Limb (tissue), 2 donors: ENCODE results near the gene TAF6.

ENCODE experiments used
- DNase-seq, 2 donors: peaks; one replicate each; pipeline ENCODE4 v3.0.0-alpha.2; 2016; ENCODE audit errors: extremely low spot score in 2 of 2

Gene TAF6

GRCh38 chr7:100119072-100119969, at the start of gene TAF6, which contains the start of gene CNPY4:
TAF6 (minus strand) TSS chr7:100119358; CDS start chr7:100114209, 5,149 bp downstream.
CNPY4 (plus strand) TSS chr7:100119634; CDS start chr7:100119745, 111 bp downstream.
- DNase-seq, result peak; percentile 95 to 98

GRCh38 chr7:100167912-100168323, 48.8 kb upstream of the TAF6 start:
- peak in 1 of 2 donors; percentile 61 for DNase-seq

- no peak for DNase-seq
Measured at GRCh38 chr7:100166970-100167911, 48.1 kb upstream of the TAF6 start.

- DNase-seq, result no peak
Measured at GRCh38 chr7:100166317-100166940, 47.3 kb upstream of the TAF6 start.

- no peak for DNase-seq
Measured at GRCh38 chr7:100163871-100164270, 44.7 kb upstream of the TAF6 start.

GRCh38 chr7:100163006-100163531, 43.9 kb upstream of the TAF6 start:
- no peak for DNase-seq

GRCh38 chr7:100160067-100160466, 40.9 kb upstream of the TAF6 start:
- no peak for DNase-seq

GRCh38 chr7:100159099-100159623, 40.0 kb upstream of the TAF6 start:
- no peak for DNase-seq

- DNase-seq, result peak; percentile 89 to 94
Measured at GRCh38 chr7:100158229-100159098, 39.3 kb upstream of the TAF6 start, which contains the start of gene TRAPPC14. TRAPPC14 (minus strand) TSS chr7:100158723; CDS start chr7:100158499, 224 bp downstream.

GRCh38 chr7:100157334-100158228, 38.4 kb upstream of the TAF6 start:
- no peak for DNase-seq

GRCh38 chr7:100157069-100157333, 37.8 kb upstream of the TAF6 start:
- DNase-seq, result no peak

- no peak for DNase-seq
Measured at GRCh38 chr7:100156331-100157068, 37.3 kb upstream of the TAF6 start.

- no peak for DNase-seq
Measured at GRCh38 chr7:100155553-100156317, 36.6 kb upstream of the TAF6 start.

GRCh38 chr7:100154651-100155491, 35.7 kb upstream of the TAF6 start:
- DNase-seq, result no peak

GRCh38 chr7:100153708-100154535, 34.8 kb upstream of the TAF6 start:
- DNase-seq, result no peak
